ENCODE results near the gene C1orf53.

DNA sequence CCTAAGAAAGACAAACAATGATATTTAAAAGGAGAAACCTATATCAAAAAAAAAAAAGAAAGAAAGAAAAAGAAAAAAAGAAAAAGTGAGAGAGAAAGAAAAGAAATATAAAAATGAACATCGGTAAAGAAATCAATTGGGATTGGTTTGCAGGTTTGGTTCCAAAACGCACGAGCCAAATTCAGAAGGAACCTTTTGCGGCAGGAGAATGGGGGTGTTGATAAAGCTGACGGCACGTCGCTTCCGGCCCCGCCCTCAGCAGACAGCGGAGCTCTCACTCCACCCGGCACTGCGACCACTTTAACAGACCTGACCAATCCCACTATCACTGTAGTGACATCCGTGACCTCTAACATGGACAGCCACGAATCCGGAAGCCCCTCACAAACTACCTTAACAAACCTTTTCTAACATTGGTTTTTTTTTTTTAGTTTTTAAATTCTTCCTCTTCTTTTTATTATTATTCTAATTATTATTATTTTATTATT lies 26.5 kb downstream of the C1orf53 start:
- TF ChIP-seq CTCF (IDR thresholded peaks at IDR 0.05; ENCODE audit: low read length) (no peak), EZH2 (optimal IDR thresholded peaks at IDR 0.05; ENCODE audit: low read depth, low read length) (no peak)

Measured in MM.1S (cell line).